Panc1 (cell line): ENCODE measurements around the gene NEK6. TPM values are rescaled to one million over a fixed set of nuclear protein-coding genes. Genes with fewer than 3 reads are reported as not detected.

ENCODE experiments used
- ATAC-seq: fragments of 200-7000 bp; cut with Tn5 transposase; 2 replicates; pipeline ENCODE4 v1.9.1; 2020; ENCODE audit warnings: mild to moderate bottlenecking, moderate library complexity
- BruUV-seq: library from RNA; stranded (reverse); fragments of 400-500 nt; replicated peaks from 2 replicates; lab custom pipeline; 2021; lab: Mats Ljungman, UMichigan
- CTCF ChIA-PET: fragments of 300-600 bp; sonication (Branson Sonifier 250); formaldehyde crosslinking; loops from one replicate; lab custom pipeline; 2022; ENCODE audit warnings: antibody characterized with exemption; lab: Charles Lee
- POLR2A ChIA-PET: fragments of 300-600 bp; sonication (Branson Sonifier 250); formaldehyde crosslinking; loops from one replicate; lab custom pipeline; 2022; ENCODE audit warnings: antibody characterized with exemption; lab: Charles Lee
- DNase-seq: peaks from one replicate; pipeline ENCODE4 v3.0.0-alpha.2; 2010; ENCODE audit warnings: low read depth, low spot score
- H3K27ac ChIP-seq: 2 replicates; pipeline ENCODE4 v1.5.1; 2011; ENCODE audit warnings: mild to moderate bottlenecking, low read length, inconsistent platforms
- H3K27me3 ChIP-seq: fragments of 200-500 bp; sonication (Bioruptor generic); 2 replicates; pipeline ENCODE4 v1.6.0; 2014; ENCODE audit warnings: low read length, inconsistent platforms; ENCODE audit not compliant: control insufficient read depth, insufficient read depth
- H3K36me3 ChIP-seq: fragments of 200-500 bp; sonication (Bioruptor generic); 2 replicates; pipeline ENCODE4 v1.5.1; 2014; ENCODE audit warnings: inconsistent platforms, mild to moderate bottlenecking, low read length, moderate library complexity; ENCODE audit not compliant: control insufficient read depth, insufficient read depth
- H3K4me1 ChIP-seq: 2 replicates; pipeline ENCODE4 v1.5.1; 2011; ENCODE audit warnings: inconsistent platforms, mild to moderate bottlenecking, low read length, moderate library complexity; ENCODE audit not compliant: control insufficient read depth, insufficient read depth
- H3K4me3 ChIP-seq, 2 experiments: 2 replicates each; pipeline ENCODE4 v1.5.1; 2011 to 2012; ENCODE audit warnings: low read depth in 2 of 2, low read length in 2 of 2, mild to moderate bottlenecking in 2 of 2, inconsistent platforms in 1 of 2, moderate library complexity in 1 of 2
- H3K9me3 ChIP-seq: fragments of 200-500 bp; sonication (Bioruptor generic); 2 replicates; pipeline ENCODE4 v1.5.1; 2014; ENCODE audit warnings: low read depth, mild to moderate bottlenecking, inconsistent platforms, low read length, moderate library complexity; ENCODE audit not compliant: control insufficient read depth, insufficient read depth
- POLR2AphosphoS5 ChIP-seq: IDR thresholded peaks from 2 replicates; pipeline ENCODE4 v1.6.1; 2012; ENCODE audit warnings: mild to moderate bottlenecking, low read depth, low read length, moderate library complexity
- SIN3A ChIP-seq: IDR thresholded peaks from 2 replicates; pipeline ENCODE4 v1.6.1; 2012; ENCODE audit warnings: low read depth, mild to moderate bottlenecking, low read length, moderate library complexity, borderline replicate concordance; ENCODE audit not compliant: insufficient read depth
- TCF7L2 ChIP-seq: IDR thresholded peaks from 2 replicates; pipeline ENCODE4 v1.6.1; 2011; ENCODE audit warnings: mild to moderate bottlenecking, low read depth, low read length, inconsistent platforms
- in situ Hi-C: cut with HindIII; loops from 2 replicates; pipeline ENCODE4 v1.10.0; 2016; ENCODE audit warnings: low sequenced_read_pairs, low pct_unique_long_range_greater_than_20kb
- intact Hi-C: fragments of 100-400 bp; cut with micrococcal nuclease; formaldehyde crosslinking; loops from one replicate; pipeline ENCODE4 v1.10.0; 2022; ENCODE audit not compliant: unreplicated experiment
- total RNA-seq: library from RNA; stranded (reverse); gene quantifications from one replicate; pipeline ENCODE4 v1.2.1, GENCODE V29; 2021; ENCODE audit not compliant: unreplicated experiment
- TF ChIP-seq, protein P1 (sequence below): fragments of 450-650 bp; IDR thresholded peaks from 2 replicates; pipeline ENCODE4 v1.5.1; 2017; ENCODE audit warnings: mild to moderate bottlenecking
- TF ChIP-seq, protein P2 (sequence below), 2 experiments: IDR thresholded peaks; 2 replicates each; pipeline ENCODE4 v1.6.1; 2011 to 2012; ENCODE audit warnings: low read depth in 2 of 2, control low read depth in 1 of 2, low read length in 1 of 2, mild to moderate bottlenecking in 1 of 2, moderate library complexity in 1 of 2; ENCODE audit not compliant: insufficient read depth in 1 of 2

Gene NEK6
- total RNA-seq, 1 experiment from 2014 or later, result 56.3 TPM

DNA sequence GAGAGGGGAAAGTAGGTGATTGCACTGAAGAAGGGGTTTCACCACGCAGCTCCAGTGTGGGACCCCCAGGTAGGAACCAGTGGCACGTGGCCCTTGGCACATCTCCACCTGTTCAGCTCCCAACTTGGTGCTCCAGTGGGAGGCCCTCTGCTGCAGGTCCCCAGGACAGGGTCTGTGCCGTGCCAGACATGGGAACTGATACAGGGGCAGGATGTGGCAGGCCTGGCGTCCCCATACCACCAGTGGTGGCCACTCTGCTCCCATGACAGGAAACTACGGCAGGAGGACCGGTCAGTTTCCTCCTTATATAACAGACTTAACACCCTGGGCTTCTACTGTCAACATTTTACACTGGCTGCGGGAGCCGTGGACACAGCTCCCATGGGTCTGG lies 90.2 kb downstream of the NEK6 start:
- BruUV-seq, result no TSS peak
- ATAC-seq, result no peak
- ChIA-PET CTCF (no interaction called here), POLR2A (no interaction called here)
- DNase-seq, result no peak
- TF ChIP-seq, protein P1, sequence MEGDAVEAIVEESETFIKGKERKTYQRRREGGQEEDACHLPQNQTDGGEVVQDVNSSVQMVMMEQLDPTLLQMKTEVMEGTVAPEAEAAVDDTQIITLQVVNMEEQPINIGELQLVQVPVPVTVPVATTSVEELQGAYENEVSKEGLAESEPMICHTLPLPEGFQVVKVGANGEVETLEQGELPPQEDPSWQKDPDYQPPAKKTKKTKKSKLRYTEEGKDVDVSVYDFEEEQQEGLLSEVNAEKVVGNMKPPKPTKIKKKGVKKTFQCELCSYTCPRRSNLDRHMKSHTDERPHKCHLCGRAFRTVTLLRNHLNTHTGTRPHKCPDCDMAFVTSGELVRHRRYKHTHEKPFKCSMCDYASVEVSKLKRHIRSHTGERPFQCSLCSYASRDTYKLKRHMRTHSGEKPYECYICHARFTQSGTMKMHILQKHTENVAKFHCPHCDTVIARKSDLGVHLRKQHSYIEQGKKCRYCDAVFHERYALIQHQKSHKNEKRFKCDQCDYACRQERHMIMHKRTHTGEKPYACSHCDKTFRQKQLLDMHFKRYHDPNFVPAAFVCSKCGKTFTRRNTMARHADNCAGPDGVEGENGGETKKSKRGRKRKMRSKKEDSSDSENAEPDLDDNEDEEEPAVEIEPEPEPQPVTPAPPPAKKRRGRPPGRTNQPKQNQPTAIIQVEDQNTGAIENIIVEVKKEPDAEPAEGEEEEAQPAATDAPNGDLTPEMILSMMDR, result no peak
- TF ChIP-seq TCF7L2, result no peak
- TF ChIP-seq SIN3A, result no peak
- TF ChIP-seq, protein P2, sequence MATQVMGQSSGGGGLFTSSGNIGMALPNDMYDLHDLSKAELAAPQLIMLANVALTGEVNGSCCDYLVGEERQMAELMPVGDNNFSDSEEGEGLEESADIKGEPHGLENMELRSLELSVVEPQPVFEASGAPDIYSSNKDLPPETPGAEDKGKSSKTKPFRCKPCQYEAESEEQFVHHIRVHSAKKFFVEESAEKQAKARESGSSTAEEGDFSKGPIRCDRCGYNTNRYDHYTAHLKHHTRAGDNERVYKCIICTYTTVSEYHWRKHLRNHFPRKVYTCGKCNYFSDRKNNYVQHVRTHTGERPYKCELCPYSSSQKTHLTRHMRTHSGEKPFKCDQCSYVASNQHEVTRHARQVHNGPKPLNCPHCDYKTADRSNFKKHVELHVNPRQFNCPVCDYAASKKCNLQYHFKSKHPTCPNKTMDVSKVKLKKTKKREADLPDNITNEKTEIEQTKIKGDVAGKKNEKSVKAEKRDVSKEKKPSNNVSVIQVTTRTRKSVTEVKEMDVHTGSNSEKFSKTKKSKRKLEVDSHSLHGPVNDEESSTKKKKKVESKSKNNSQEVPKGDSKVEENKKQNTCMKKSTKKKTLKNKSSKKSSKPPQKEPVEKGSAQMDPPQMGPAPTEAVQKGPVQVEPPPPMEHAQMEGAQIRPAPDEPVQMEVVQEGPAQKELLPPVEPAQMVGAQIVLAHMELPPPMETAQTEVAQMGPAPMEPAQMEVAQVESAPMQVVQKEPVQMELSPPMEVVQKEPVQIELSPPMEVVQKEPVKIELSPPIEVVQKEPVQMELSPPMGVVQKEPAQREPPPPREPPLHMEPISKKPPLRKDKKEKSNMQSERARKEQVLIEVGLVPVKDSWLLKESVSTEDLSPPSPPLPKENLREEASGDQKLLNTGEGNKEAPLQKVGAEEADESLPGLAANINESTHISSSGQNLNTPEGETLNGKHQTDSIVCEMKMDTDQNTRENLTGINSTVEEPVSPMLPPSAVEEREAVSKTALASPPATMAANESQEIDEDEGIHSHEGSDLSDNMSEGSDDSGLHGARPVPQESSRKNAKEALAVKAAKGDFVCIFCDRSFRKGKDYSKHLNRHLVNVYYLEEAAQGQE (IDR thresholded peaks at IDR 0.05; ENCODE audit: insufficient read depth in 1 of 2, low read depth in 2 of 2, low read length in 1 of 2), result no peak
- Histone ChIP-seq H3K27me3 (no peaks in the 10 kb centered on the region), H3K36me3 (peaks cover 4% of the 10 kb centered on the region), H3K4me3 (no peak overlapping the region), H3K9me3 (no peaks in the 10 kb centered on the region), H3K4me1 (peaks cover 13% of the 10 kb centered on the region), H3K27ac (no peak overlapping the region; the same call in 1 of the 2 replicates)
- intact Hi-C loops, result no loop called here
- in situ Hi-C loops, result no loop called here

DNA sequence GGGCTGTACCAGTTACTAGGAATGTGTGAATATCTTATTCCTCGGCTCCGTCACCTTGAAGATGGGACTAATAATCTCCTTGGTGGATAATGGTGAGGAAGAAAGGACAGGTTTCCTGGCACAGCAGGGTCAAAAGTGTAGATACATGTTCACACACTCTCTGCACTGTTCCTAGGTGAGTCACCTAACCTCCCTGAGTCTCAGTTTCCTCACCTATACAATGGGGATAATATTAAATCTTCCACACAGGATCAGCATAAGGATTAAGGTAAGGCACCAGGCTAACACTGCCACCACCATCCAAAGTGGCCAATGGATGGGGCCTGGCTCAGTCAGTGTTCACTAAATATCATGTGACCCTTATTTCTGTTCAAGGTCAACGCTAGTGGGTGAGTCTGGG lies 90.6 kb downstream of the NEK6 start:
- ChIA-PET CTCF (no interaction called here), POLR2A (no interaction called here)
- intact Hi-C loops, result no loop called here

More for the DNA sequence above, 90.6 kb downstream of the NEK6 start:
- no peak for ATAC-seq
- no peak for TF ChIP-seq SIN3A
- TF ChIP-seq POLR2AphosphoS5, result no peak
- TF ChIP-seq, protein P1, result no peak
- TF ChIP-seq TCF7L2, result no peak
- TF ChIP-seq, protein P2 (IDR thresholded peaks at IDR 0.05; ENCODE audit: insufficient read depth in 1 of 2, low read depth in 2 of 2, low read length in 1 of 2), result no peak
- H3K27me3 ChIP-seq, result no peaks in the 10 kb centered on the region
- in situ Hi-C loops, result no loop called here
- DNase-seq, result no peak
- H3K4me3 ChIP-seq, result no peak overlapping the region
- H3K9me3 ChIP-seq, result no peaks in the 10 kb centered on the region
- no TSS peak for BruUV-seq
- H3K4me1 ChIP-seq, result peaks cover 11% of the 10 kb centered on the region
- H3K27ac ChIP-seq, result peak overlapping the region; percentile 17; the same call in 1 of the 2 replicates
- H3K36me3 ChIP-seq, result peaks cover 4% of the 10 kb centered on the region
